22Rv1 (cell line): ENCODE results near the gene C2CD3.

ENCODE experiments used
- ZFX ChIP-seq: fragments of 450-650 bp; IDR thresholded peaks from 2 replicates; pipeline ENCODE4 v1.6.1; 2017; ENCODE audit warnings: antibody characterized with exemption, borderline replicate concordance
- TF ChIP-seq, protein P1 (sequence below): fragments of 450-650 bp; IDR thresholded peaks from 2 replicates; pipeline ENCODE4 v1.5.1; 2017; ENCODE audit warnings: mild to moderate bottlenecking

DNA sequence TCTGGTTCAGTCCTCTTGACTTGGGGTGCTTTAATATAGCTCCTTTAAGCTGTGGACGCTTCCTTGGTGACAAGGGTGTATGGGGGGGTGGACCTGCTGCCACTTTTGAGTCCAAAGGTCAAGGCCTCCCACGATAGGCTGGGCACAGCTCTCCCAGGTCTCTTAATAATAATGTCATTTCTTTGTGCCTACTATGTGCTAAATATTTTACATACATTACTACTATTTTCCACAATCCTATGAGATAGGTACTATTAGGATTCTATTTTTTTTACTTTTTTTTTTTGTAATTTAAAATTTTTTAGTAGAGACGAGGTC is 161.6 kb downstream of the C2CD3 start:
- TF ChIP-seq, protein P1, sequence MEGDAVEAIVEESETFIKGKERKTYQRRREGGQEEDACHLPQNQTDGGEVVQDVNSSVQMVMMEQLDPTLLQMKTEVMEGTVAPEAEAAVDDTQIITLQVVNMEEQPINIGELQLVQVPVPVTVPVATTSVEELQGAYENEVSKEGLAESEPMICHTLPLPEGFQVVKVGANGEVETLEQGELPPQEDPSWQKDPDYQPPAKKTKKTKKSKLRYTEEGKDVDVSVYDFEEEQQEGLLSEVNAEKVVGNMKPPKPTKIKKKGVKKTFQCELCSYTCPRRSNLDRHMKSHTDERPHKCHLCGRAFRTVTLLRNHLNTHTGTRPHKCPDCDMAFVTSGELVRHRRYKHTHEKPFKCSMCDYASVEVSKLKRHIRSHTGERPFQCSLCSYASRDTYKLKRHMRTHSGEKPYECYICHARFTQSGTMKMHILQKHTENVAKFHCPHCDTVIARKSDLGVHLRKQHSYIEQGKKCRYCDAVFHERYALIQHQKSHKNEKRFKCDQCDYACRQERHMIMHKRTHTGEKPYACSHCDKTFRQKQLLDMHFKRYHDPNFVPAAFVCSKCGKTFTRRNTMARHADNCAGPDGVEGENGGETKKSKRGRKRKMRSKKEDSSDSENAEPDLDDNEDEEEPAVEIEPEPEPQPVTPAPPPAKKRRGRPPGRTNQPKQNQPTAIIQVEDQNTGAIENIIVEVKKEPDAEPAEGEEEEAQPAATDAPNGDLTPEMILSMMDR, result no peak
- TF ChIP-seq ZFX, result no peak
